ENCODE results near the gene KAT6B.

The KAT6B gene

GRCh38 chr10:74926791-74927585, 100.6 kb downstream of the KAT6B start:
- DNase-seq, result no peak
- in situ Hi-C loops (cut with HindIII; ENCODE audit: low pct_ligation_motif_present, low pct_unique_long_range_greater_than_20kb, low sequenced_read_pairs), result no loop called here

- in situ Hi-C loops (cut with HindIII; ENCODE audit: low pct_ligation_motif_present, low pct_unique_long_range_greater_than_20kb, low sequenced_read_pairs), result no loop called here
- no peak for DNase-seq
Observed at GRCh38 chr10:74927701-74928100, 101.3 kb downstream of the KAT6B start.

- DNase-seq, result no peak
Observed at GRCh38 chr10:74928742-74929191, 102.4 kb downstream of the KAT6B start.

GRCh38 chr10:74929197-74929596, 102.8 kb downstream of the KAT6B start:
- in situ Hi-C loops (cut with HindIII; ENCODE audit: low pct_ligation_motif_present, low pct_unique_long_range_greater_than_20kb, low sequenced_read_pairs), result no loop called here
- DNase-seq, result no peak

More at GRCh38 chr10:74928742-74929191, 102.4 kb downstream of the KAT6B start:
- in situ Hi-C loops (cut with HindIII; ENCODE audit: low pct_ligation_motif_present, low pct_unique_long_range_greater_than_20kb, low sequenced_read_pairs), result no loop called here

DNA sequence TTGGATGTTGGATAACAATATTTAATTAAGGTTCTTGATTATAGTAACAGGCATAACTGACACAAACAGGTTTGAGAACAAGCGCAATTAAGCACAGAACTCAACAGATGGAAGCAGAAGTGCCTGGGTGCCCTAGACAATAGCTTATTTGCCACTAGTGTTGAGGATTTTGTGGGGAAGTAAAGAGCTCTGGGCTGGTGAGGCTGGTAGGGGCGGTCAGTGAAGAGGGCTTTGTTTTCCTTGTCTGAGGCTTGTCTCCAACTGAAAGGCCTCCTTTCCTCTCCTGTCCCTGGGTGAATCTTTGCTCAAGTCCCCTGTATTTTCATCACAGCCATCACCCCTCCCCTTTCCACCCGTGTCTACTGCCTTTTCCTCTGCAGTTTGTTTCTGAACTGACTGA, 104.6 kb downstream of the KAT6B start:
- no peak for DNase-seq
- in situ Hi-C loops (cut with HindIII; ENCODE audit: low pct_ligation_motif_present, low pct_unique_long_range_greater_than_20kb, low sequenced_read_pairs), result no loop called here

GRCh38 chr10:74932648-74933047, 106.2 kb downstream of the KAT6B start:
- DNase-seq, result no peak
- in situ Hi-C loops (cut with HindIII; ENCODE audit: low pct_ligation_motif_present, low pct_unique_long_range_greater_than_20kb, low sequenced_read_pairs), result no loop called here

GRCh38 chr10:74934100-74934812, 107.9 kb downstream of the KAT6B start:
- no peak for DNase-seq

DNA sequence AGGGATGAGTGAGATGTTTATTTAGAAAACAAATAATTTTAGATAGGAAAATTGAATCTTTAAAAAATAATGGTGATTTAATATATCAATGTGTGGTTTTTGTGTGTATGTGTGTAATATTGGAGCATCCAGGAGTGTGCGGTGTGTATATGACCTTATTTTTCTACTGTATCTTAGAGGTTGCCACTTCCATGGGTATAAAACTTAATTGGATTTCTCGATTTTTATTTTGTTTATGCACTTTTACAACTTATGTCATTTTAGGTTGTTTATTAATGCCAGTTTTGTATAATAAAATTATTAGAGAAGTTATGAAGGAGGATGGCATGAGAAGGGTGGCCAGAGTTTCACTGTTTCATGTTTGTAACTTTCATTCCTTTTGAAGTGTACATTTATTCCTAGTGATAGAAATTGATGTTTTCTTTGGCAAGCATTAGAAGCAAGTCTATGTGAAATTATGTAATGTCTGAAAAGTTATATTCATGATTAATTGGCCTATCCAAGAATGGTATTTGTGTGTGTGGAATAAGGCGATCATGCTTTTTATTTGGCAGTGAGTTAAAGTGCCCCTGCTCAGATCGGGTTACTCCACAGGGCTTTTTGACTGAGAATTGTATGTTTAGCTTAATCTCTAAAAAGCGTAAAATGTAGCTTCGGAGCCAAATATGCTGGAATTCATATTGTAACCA, 110.3 kb downstream of the KAT6B start:
- in situ Hi-C loops (cut with HindIII; ENCODE audit: low pct_ligation_motif_present, low pct_unique_long_range_greater_than_20kb, low sequenced_read_pairs), result no loop called here
- DNase-seq, result no peak

More at GRCh38 chr10:74934100-74934812, 107.9 kb downstream of the KAT6B start:
- in situ Hi-C loops (cut with HindIII; ENCODE audit: low pct_ligation_motif_present, low pct_unique_long_range_greater_than_20kb, low sequenced_read_pairs), result no loop called here

GRCh38 chr10:74937266-74937856, 111.0 kb downstream of the KAT6B start:
- no peak for DNase-seq
- in situ Hi-C loops (cut with HindIII; ENCODE audit: low pct_ligation_motif_present, low pct_unique_long_range_greater_than_20kb, low sequenced_read_pairs), result no loop called here

DNA sequence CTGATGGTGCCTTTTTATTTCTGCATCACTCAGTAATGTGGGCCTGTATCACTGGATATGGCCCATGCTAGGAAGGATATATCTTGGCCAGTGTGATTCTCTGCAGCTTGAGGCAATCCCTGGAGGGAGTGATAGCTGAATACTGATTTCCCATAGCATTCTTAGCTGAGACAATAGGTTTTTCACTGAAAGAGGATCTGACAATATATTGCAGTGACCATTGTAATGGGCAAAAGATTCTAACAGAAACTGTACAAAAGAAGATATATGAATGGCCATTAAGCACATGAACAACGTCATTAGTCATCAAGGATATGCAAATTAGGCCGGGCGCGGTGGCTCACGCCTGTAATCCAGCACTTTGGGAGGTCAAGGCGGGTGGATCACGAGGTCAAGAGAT, 117.8 kb downstream of the KAT6B start:
- no peak for DNase-seq
- in situ Hi-C loops (cut with HindIII; ENCODE audit: low pct_ligation_motif_present, low pct_unique_long_range_greater_than_20kb, low sequenced_read_pairs), result no loop called here

- in situ Hi-C loops (cut with HindIII; ENCODE audit: low pct_ligation_motif_present, low pct_unique_long_range_greater_than_20kb, low sequenced_read_pairs), result no loop called here
- DNase-seq, result no peak
Observed at GRCh38 chr10:74947781-74948401, 121.5 kb downstream of the KAT6B start.

DNA sequence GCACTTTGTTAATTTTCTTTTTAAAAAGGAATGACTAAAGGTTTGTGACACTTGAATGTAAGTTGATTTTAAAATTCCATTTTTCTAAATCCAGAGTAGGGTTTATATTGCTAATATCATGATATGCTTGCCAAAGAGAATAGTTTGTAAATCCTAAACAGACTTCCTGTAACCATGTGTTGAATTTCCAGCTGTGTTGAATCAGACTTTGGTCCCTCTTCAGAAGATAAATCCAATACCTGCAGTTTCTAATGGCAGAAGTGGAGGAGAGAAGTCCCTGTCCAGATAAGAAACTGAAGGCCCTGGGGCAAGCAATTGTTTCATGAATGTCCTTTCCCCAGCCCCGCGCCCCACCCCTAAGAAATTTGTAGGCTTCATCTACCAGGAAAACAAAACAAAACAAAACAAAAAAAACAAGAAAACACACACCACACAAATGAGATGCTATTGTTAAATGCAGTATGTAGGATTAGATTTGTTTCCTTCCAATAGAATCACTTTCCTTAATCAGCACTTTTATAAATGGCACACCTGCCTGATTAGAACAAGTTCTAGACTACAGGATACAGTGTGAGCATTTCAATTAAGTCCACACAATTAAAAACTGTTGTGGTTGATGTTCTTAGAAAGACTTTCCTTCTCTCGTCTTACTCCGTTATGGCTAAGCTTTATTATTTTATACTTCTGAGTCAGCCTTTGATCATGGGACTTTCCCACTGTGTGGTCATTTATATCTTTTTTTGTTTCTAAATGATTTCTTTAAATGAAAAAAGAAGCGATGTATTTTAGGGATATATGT, 122.8 kb downstream of the KAT6B start:
- DNase-seq, result no peak
- in situ Hi-C loops (cut with HindIII; ENCODE audit: low pct_ligation_motif_present, low pct_unique_long_range_greater_than_20kb, low sequenced_read_pairs), result no loop called here

DNA sequence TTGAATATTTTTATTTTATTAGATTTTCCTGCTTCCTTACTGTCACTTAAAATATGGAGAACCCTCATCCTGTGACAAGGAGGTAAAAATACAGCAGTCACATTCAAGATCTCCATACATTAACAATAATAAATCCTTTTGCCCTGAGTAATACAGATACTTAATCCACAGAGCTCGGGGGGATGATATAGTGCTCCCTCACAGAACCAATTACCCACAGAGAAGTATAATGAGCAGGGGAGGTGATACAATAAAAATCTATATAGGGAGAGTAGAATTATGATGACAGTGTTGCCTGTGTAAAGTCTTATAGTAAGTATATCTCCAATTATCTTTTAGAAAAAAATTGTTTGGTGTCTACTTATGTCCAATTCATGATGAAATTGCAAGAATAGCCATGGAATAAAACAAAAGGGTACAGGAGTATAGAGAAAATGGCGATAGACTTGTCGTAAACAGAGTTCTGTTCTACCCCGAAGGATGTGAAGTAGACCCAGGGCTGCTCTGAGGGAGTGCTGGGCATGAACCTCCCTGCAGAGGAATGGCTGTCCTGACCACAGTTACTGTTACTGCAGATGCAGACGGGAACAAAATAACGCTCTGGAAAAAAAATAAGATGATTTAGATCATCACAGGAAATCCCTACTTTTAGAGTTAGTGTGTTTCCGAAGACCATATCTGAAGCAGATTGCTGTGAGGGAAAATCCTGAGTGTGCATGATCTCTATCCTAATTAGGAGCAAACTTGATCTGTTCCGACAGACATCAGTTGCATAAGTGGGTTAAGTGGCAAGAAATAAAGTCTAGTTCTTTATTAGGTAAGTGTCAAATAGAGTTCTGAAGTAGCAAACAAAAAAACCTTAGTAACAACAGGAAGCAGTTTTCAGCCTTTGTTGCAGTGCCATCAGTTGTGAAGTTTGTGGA, 123.7 kb downstream of the KAT6B start:
- no peak for DNase-seq
- in situ Hi-C loops (cut with HindIII; ENCODE audit: low pct_ligation_motif_present, low pct_unique_long_range_greater_than_20kb, low sequenced_read_pairs), result no loop called here

DNA sequence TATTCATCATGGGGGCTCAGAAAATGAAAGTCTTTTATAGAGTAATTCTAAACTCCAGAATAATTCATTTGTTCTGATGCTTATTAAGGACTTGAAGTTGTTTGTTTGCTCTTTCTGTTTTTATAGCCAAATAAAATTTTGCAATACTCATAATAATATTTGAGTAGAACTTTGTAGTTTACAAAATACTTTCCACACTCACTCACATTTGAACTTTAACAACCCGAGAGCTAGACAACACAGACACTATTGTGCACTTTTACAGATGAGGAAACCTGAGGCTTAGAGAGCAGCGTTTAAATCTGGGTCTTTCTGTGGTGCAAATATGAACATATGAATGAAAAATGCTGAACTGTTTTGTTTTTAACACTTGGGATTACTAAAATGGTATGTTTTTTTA, 126.8 kb downstream of the KAT6B start:
- in situ Hi-C loops (cut with HindIII; ENCODE audit: low pct_ligation_motif_present, low pct_unique_long_range_greater_than_20kb, low sequenced_read_pairs), result no loop called here
- DNase-seq, result no peak

DNA sequence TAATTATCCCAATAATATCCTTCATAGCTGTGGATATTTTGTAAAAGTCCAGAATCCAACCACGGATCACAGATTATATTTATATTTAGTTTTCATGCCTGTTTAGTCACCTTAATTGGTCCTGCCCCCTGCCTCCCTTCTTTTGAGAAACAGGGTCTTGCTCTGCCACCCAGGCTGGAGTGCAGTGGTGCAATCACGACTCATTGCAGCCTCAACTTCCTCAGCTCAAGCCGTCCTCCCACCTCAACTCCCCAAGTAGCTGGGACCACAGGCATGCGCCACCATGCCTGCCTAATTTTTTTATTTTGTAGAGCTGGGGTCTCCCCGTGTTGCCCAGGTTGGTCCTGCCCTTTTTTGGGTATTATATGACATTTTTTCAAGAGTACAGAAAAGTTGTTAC, 129.4 kb downstream of the KAT6B start:
- DNase-seq, result no peak
- in situ Hi-C loops (cut with HindIII; ENCODE audit: low pct_ligation_motif_present, low pct_unique_long_range_greater_than_20kb, low sequenced_read_pairs), result no loop called here

GRCh38 chr10:74956555-74957111, 130.2 kb downstream of the KAT6B start:
- no peak for DNase-seq
- in situ Hi-C loops (cut with HindIII; ENCODE audit: low pct_ligation_motif_present, low pct_unique_long_range_greater_than_20kb, low sequenced_read_pairs), result no loop called here

All from ACHN (cell line).